ENCODE results near the gene DAAM1.

- TF ChIP-seq CTCF (IDR thresholded peaks at IDR 0.05; ENCODE audit: borderline replicate concordance, extremely low read depth, low read length, poor library complexity, severe bottlenecking) (no peak), EZH2 (IDR thresholded peaks at IDR 0.05; ENCODE audit: borderline replicate concordance, low read depth, low read length, severe bottlenecking) (no peak)
Observed at GRCh38 chr14:59308673-59309072, 120.2 kb downstream of the DAAM1 start.
